Measurements from ENCODE around the gene FGF11. TPM values are rescaled to one million over a fixed set of nuclear protein-coding genes. Genes with fewer than 3 reads are reported as not detected.

The FGF11 gene
- total RNA-seq, 6 experiments from 2014 or later, result 0.10 to 0.31 (median 0.24) TPM; not detected in 3

- H3K27ac Mint-ChIP-seq, result no peak overlapping the region
- H3K4me1 Mint-ChIP-seq (ENCODE audit: low read depth), result no peaks in the 10 kb centered on the region
- no peak overlapping the region for H3K4me3 Mint-ChIP-seq
- H3K36me3 Mint-ChIP-seq (ENCODE audit: low read depth), result peaks cover 16% of the 10 kb centered on the region
- DNase-seq, result no peak
- H3K9me3 Mint-ChIP-seq, result no peaks in the 10 kb centered on the region
- peaks cover 2% of the 10 kb centered on the region; the same call in 1 of the 2 replicates for H3K27me3 Mint-ChIP-seq (ENCODE audit: insufficient read depth)
- no peak for TF ChIP-seq CTCF (IDR thresholded peaks at IDR 0.05)
Observed at GRCh38 chr17:7460850-7461660, 21.7 kb downstream of the FGF11 start.

GRCh38 chr17:7462474-7463371 lies 23.4 kb downstream of the FGF11 start:
- peaks cover 11% of the 10 kb centered on the region for H3K4me1 Mint-ChIP-seq (ENCODE audit: low read depth)
- peaks cover 2% of the 10 kb centered on the region; the same call in 1 of the 2 replicates for H3K27me3 Mint-ChIP-seq (ENCODE audit: insufficient read depth)
- no peak for DNase-seq
- H3K4me3 Mint-ChIP-seq, result no peak overlapping the region
- H3K9me3 Mint-ChIP-seq, result no peaks in the 10 kb centered on the region
- TF ChIP-seq CTCF (IDR thresholded peaks at IDR 0.05), result no peak
- no peak overlapping the region for H3K27ac Mint-ChIP-seq
- peaks cover 16% of the 10 kb centered on the region for H3K36me3 Mint-ChIP-seq (ENCODE audit: low read depth)

- Mint-ChIP-seq H3K4me1 (ENCODE audit: low read depth) (peaks cover 11% of the 10 kb centered on the region), H3K27me3 (ENCODE audit: insufficient read depth) (peaks cover 2% of the 10 kb centered on the region; the same call in 1 of the 2 replicates), H3K4me3 (no peak overlapping the region), H3K9me3 (no peaks in the 10 kb centered on the region), H3K36me3 (ENCODE audit: low read depth) (peaks cover 16% of the 10 kb centered on the region), H3K27ac (no peak overlapping the region)
- no peak for DNase-seq
- no peak for TF ChIP-seq CTCF (IDR thresholded peaks at IDR 0.05)
Observed at GRCh38 chr17:7463372-7463846, 24.1 kb downstream of the FGF11 start.

- no peak for DNase-seq
Observed at GRCh38 chr17:7464081-7464480, 24.8 kb downstream of the FGF11 start.

More at GRCh38 chr17:7464081-7464480, 24.8 kb downstream of the FGF11 start:
- Mint-ChIP-seq H3K27me3 (ENCODE audit: insufficient read depth) (peaks cover 2% of the 10 kb centered on the region; the same call in 1 of the 2 replicates), H3K4me1 (ENCODE audit: low read depth) (peaks cover 11% of the 10 kb centered on the region), H3K4me3 (no peak overlapping the region), H3K9me3 (no peaks in the 10 kb centered on the region), H3K27ac (no peak overlapping the region), H3K36me3 (ENCODE audit: low read depth) (peaks cover 16% of the 10 kb centered on the region)
- no peak for TF ChIP-seq CTCF (IDR thresholded peaks at IDR 0.05)

Measured in HFFc6 (cell line).